ENCODE data around the gene CDH23.

CDH23 gene

GRCh38 chr10:71750124-71750841, 353.6 kb downstream of the CDH23 start:
- no peak for DNase-seq

GRCh38 chr10:71750986-71751385, 354.3 kb downstream of the CDH23 start:
- DNase-seq, result no peak

- DNase-seq, result no peak
Measured at GRCh38 chr10:71751515-71752224, 354.9 kb downstream of the CDH23 start.

- no peak for DNase-seq
Measured at GRCh38 chr10:71752391-71753090, 355.8 kb downstream of the CDH23 start.

- no peak for DNase-seq
Measured at GRCh38 chr10:71753091-71753959, 356.6 kb downstream of the CDH23 start.

- no peak for DNase-seq
Measured at GRCh38 chr10:71753960-71754505, 357.3 kb downstream of the CDH23 start.

GRCh38 chr10:71754562-71754961, 357.8 kb downstream of the CDH23 start:
- DNase-seq, result no peak

- DNase-seq, result no peak
Measured at GRCh38 chr10:71755179-71755879, 358.6 kb downstream of the CDH23 start.

GRCh38 chr10:71756311-71757191, 359.8 kb downstream of the CDH23 start:
- peak; percentile 75 for DNase-seq

GRCh38 chr10:71757399-71757922, 360.7 kb downstream of the CDH23 start:
- DNase-seq, result no peak

- no peak for DNase-seq
Measured at GRCh38 chr10:71761105-71761511, 364.4 kb downstream of the CDH23 start.

- DNase-seq, result no peak
Measured at GRCh38 chr10:71761541-71762113, 364.9 kb downstream of the CDH23 start.

- DNase-seq, result no peak
Measured at GRCh38 chr10:71762324-71762723, 365.6 kb downstream of the CDH23 start.

GRCh38 chr10:71763352-71764127, 366.8 kb downstream of the CDH23 start:
- DNase-seq, result no peak

- DNase-seq, result no peak
Measured at GRCh38 chr10:71765176-71765904, 368.6 kb downstream of the CDH23 start.

GRCh38 chr10:71765906-71766716, 369.4 kb downstream of the CDH23 start:
- DNase-seq, result no peak

- DNase-seq, result no peak
Measured at GRCh38 chr10:71766717-71767419, 370.1 kb downstream of the CDH23 start.
